ENCODE results near the gene ERC2.

DNA sequence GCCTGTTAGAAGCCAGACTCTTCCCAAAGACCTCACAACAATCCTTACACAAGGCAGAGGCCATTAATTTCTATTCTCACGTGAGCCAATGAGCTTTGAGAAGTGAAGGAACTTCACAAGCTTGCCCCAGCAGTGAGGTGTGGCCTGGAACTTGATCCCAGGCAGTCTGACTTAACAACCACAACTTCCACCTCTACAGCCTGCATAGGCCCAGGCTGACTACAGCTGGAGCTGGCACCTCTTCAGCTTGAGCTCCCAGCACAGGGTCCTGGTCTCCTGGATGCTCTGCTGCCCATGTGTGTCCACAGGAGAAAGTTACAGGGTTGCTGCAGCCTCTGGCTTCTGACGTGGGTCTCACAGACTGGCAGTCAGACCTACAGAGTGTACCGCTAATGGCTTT is 111.0 kb downstream of the ERC2 start:
- TF ChIP-seq CTCF (IDR thresholded peaks at IDR 0.05) (no peak), PHF8 (IDR thresholded peaks at IDR 0.05; ENCODE audit: borderline replicate concordance, low read depth) (no peak), USF2 (IDR thresholded peaks at IDR 0.05) (no peak), ESRRA (IDR thresholded peaks at IDR 0.05; ENCODE audit: borderline replicate concordance, low read length) (no peak), RFX5 (IDR thresholded peaks at IDR 0.05) (no peak), JUN (IDR thresholded peaks at IDR 0.05) (no peak), MAX (IDR thresholded peaks at IDR 0.05) (no peak), MYC (IDR thresholded peaks at IDR 0.05; ENCODE audit: borderline replicate concordance, low read length) (no peak)
- TF ChIP-seq, protein P1, sequence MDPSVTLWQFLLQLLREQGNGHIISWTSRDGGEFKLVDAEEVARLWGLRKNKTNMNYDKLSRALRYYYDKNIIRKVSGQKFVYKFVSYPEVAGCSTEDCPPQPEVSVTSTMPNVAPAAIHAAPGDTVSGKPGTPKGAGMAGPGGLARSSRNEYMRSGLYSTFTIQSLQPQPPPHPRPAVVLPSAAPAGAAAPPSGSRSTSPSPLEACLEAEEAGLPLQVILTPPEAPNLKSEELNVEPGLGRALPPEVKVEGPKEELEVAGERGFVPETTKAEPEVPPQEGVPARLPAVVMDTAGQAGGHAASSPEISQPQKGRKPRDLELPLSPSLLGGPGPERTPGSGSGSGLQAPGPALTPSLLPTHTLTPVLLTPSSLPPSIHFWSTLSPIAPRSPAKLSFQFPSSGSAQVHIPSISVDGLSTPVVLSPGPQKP (IDR thresholded peaks at IDR 0.05; ENCODE audit: low read depth, low read length) = no peak
- TF ChIP-seq, protein P2, sequence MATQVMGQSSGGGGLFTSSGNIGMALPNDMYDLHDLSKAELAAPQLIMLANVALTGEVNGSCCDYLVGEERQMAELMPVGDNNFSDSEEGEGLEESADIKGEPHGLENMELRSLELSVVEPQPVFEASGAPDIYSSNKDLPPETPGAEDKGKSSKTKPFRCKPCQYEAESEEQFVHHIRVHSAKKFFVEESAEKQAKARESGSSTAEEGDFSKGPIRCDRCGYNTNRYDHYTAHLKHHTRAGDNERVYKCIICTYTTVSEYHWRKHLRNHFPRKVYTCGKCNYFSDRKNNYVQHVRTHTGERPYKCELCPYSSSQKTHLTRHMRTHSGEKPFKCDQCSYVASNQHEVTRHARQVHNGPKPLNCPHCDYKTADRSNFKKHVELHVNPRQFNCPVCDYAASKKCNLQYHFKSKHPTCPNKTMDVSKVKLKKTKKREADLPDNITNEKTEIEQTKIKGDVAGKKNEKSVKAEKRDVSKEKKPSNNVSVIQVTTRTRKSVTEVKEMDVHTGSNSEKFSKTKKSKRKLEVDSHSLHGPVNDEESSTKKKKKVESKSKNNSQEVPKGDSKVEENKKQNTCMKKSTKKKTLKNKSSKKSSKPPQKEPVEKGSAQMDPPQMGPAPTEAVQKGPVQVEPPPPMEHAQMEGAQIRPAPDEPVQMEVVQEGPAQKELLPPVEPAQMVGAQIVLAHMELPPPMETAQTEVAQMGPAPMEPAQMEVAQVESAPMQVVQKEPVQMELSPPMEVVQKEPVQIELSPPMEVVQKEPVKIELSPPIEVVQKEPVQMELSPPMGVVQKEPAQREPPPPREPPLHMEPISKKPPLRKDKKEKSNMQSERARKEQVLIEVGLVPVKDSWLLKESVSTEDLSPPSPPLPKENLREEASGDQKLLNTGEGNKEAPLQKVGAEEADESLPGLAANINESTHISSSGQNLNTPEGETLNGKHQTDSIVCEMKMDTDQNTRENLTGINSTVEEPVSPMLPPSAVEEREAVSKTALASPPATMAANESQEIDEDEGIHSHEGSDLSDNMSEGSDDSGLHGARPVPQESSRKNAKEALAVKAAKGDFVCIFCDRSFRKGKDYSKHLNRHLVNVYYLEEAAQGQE (IDR thresholded peaks at IDR 0.05) = no peak
